Uterus (tissue), 4 donors: ENCODE data around the gene GNGT2. TPM values are rescaled to one million over a fixed set of nuclear protein-coding genes. Genes with fewer than 3 reads are reported as not detected.
"Not testable (repeated sequence)": the region's sequence is repeated elsewhere in the genome, so short reads cannot be mapped to it uniquely, and the experiment has no call there.

Experiments
- DNase-seq, 2 donors: peaks; one replicate each; pipeline ENCODE4 v3.0.0-alpha.2; 2019 to 2020
- H3K27ac ChIP-seq, 2 donors: fragments of 200-600 bp; sonication (generic); 1 replicate in 1 of 2; 2 replicates in 1 of 2; pipeline ENCODE4 v1.5.1; 2016 to 2018
- H3K27me3 ChIP-seq, 2 donors: fragments of 200-600 bp; sonication (generic); one replicate each; pipeline ENCODE4 v1.5.1; 2018 to 2019; ENCODE audit warnings: control low read depth in 1 of 2
- H3K36me3 ChIP-seq, 2 donors: fragments of 200-600 bp; sonication (generic); one replicate each; pipeline ENCODE4 v1.5.1; 2019; ENCODE audit warnings: control low read depth in 1 of 2
- H3K4me1 ChIP-seq, 2 donors: fragments of 200-600 bp; sonication (generic); one replicate each; pipeline ENCODE4 v1.5.1; 2018 to 2019; ENCODE audit warnings: control low read depth in 1 of 2
- H3K4me3 ChIP-seq, 2 donors: fragments of 200-600 bp; sonication (generic); 1 replicate in 1 of 2; 2 replicates in 1 of 2; pipeline ENCODE4 v1.5.1; 2018 to 2019; ENCODE audit warnings: mild to moderate bottlenecking in 1 of 2
- H3K9me3 ChIP-seq, 2 donors: fragments of 200-600 bp; sonication (generic); one replicate each; pipeline ENCODE4 v1.5.1; 2019; ENCODE audit warnings: control low read depth in 1 of 2
- CTCF ChIP-seq, 4 experiments: fragments of 200-600 bp in 2 of 4; fragments of 450-650 bp in 2 of 4; sonication (generic) in 2 of 4; IDR thresholded peaks; one replicate each; pipeline ENCODE4 v1.5.1; 2016 to 2019; ENCODE audit warnings: antibody characterized with exemption in 4 of 4, mild to moderate bottlenecking in 2 of 4, moderate library complexity in 1 of 4
- POLR2A ChIP-seq, 2 donors: fragments of 450-650 bp; IDR thresholded peaks; one replicate each; pipeline ENCODE4 v1.6.1; 2016; ENCODE audit warnings: antibody characterized with exemption in 2 of 2, mild to moderate bottlenecking in 1 of 2, moderate library complexity in 1 of 2
- intact Hi-C: fragments of 100-400 bp; cut with DNase I; formaldehyde crosslinking; loops from one replicate; pipeline ENCODE4 v1.15.1; 2023; ENCODE audit warnings: low total_unique reads
- total RNA-seq, 4 donors: library from RNA; depleted of rRNA in 3 of 4; stranded (reverse); fragments of >200 nt in 3 of 4; gene quantifications; one replicate each; pipeline versions ENCODE4 v1.1.0 to v1.2.4, GENCODE V29; 2014 to 2023
- donor health status: DM: yes; HTN: yes; CAD: no.

The GNGT2 gene
- total RNA-seq, 4 donors from 2014 or later, result 5.5 to 6.7 TPM; not detected in 2

GRCh38 chr17:49183341-49183740 is 27.0 kb downstream of the GNGT2 start:
- H3K27me3 ChIP-seq, result no peaks in the 10 kb centered on the region
- no peak for DNase-seq
- no peaks in the 10 kb centered on the region for H3K36me3 ChIP-seq
- TF ChIP-seq CTCF (IDR thresholded peaks at IDR 0.05) (no peak), POLR2A (IDR thresholded peaks at IDR 0.05) (no peak)
- H3K9me3 ChIP-seq, result no peaks in the 10 kb centered on the region
- H3K4me1 ChIP-seq, result no peaks in the 10 kb centered on the region
- intact Hi-C loops, result no loop called here
- H3K27ac ChIP-seq, result no peak overlapping the region
- H3K4me3 ChIP-seq, result no peak overlapping the region

DNA sequence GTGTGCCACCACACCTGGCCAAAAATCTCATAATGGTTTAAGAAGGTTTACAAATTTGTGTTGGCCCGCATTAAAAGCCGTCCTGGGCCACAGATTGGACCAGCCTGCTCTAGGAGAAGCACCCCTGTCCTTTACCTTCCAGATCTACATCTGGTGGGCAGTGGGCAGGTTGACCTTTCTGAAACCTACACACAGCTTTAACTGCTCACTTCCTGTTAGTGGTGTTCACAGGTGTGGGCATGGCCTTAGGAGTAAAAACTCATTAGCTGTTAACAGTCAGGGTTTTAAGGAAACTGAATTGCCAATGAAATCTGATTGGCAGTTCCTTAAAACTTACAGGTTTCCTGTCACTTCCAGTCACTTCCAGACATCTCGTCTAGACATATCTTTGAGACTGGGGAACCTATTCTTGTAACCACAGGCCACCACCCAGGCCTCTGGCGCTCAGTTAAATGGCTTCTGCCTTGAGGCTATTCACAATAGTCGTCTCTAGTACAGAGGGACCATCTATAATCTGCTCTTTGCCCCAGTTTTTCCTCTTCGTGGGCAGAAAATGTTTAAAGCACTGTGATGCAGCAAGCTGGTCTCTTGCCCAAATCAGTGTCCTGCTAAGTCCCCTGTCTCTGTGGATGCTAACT is 29.3 kb downstream of the GNGT2 start:
- no peak overlapping the region for H3K27ac ChIP-seq
- H3K4me3 ChIP-seq, result no peak overlapping the region
- no peaks in the 10 kb centered on the region for H3K4me1 ChIP-seq
- no peaks in the 10 kb centered on the region for H3K27me3 ChIP-seq
- H3K36me3 ChIP-seq, result no peaks in the 10 kb centered on the region
- intact Hi-C loops, result no loop called here
- DNase-seq, result no peak
- TF ChIP-seq CTCF (IDR thresholded peaks at IDR 0.05), result no peak
- H3K9me3 ChIP-seq, result peaks cover 0 to 5% of the 10 kb centered on the region in 2 donors

GRCh38 chr17:49180303-49180702 is 30.1 kb downstream of the GNGT2 start:
- Histone ChIP-seq H3K27ac (no peak overlapping the region), H3K36me3 (no peaks in the 10 kb centered on the region), H3K27me3 (no peaks in the 10 kb centered on the region), H3K9me3 (peaks cover 0 to 12% of the 10 kb centered on the region in 2 donors), H3K4me3 (no peak overlapping the region), H3K4me1 (no peaks in the 10 kb centered on the region)
- TF ChIP-seq CTCF (IDR thresholded peaks at IDR 0.05) (peak; percentile 60 to 77 (median 63)), POLR2A (IDR thresholded peaks at IDR 0.05) (no peak)
- intact Hi-C loops, result no loop called here
- peak; percentile 26 to 50 for DNase-seq

DNA sequence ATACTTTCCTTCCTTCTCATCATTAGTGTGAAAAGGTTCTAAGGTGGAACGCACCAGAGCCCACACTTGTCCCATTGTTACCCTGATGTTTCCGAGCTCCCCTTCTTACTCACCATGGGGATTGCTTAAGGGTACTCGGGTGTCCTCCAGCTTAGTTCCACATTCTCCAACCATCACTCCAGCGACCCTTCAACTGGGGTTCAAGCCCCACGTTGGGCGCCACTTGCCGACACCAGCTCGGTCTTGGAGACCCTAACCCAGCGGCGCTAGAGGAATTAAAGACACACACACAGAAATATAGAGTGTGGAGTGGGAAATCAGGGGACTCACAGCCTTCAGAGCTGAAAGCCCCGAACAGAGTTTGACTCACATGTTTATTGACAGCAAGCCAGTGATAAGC is 34.4 kb downstream of the GNGT2 start:
- peaks cover 0 to 13% of the 10 kb centered on the region in 2 donors for H3K9me3 ChIP-seq
- not testable (repeated sequence) for H3K27me3 ChIP-seq, H3K27ac ChIP-seq, DNase-seq, H3K36me3 ChIP-seq, H3K4me1 ChIP-seq, H3K4me3 ChIP-seq
- intact Hi-C loops, result loop anchor here (10.0 kb wide), 1 partner anchor 49 kb away; no protein-coding TSS in a partner anchor

GRCh38 chr17:49170711-49171110 is 39.7 kb downstream of the GNGT2 start:
- H3K27me3 ChIP-seq, result not testable (repeated sequence)
- intact Hi-C loops, result loop anchor here (10.0 kb wide), 1 partner anchor 54 kb away; no protein-coding TSS in a partner anchor

DNA sequence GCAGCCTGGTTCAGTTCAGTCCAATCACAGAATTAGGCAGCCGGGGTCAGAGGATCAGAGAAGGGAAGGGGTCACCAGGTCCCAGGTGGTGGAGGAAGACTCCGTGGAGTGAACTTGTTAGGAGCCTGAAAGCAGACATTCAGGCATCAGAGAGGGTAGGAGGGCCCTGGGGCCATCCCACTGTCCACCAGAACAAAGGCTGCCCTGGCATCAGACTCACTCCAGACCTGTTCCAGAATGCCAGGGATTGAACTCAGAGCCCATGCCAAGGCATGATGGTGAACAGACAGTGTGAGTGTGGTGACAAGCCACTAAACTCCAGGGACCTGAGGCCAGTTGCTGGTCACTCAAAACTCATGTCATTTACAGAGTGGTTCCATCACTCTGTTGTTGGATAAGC is 40.2 kb downstream of the GNGT2 start:
- Histone ChIP-seq H3K9me3 (no peaks in the 10 kb centered on the region), H3K27me3 (no peaks in the 10 kb centered on the region), H3K27ac (no peak overlapping the region), H3K4me1 (no peaks in the 10 kb centered on the region), H3K36me3 (no peaks in the 10 kb centered on the region), H3K4me3 (no peak overlapping the region)
- TF ChIP-seq POLR2A (IDR thresholded peaks at IDR 0.05), result no peak
- no peak for TF ChIP-seq CTCF (IDR thresholded peaks at IDR 0.05)
- no peak for DNase-seq
- intact Hi-C loops, result loop anchor here (10.0 kb wide), 1 partner anchor 55 kb away; no protein-coding TSS in a partner anchor

More at GRCh38 chr17:49170711-49171110, 39.7 kb downstream of the GNGT2 start:
- not testable (repeated sequence) for H3K4me1 ChIP-seq, DNase-seq, H3K27ac ChIP-seq, H3K9me3 ChIP-seq, H3K36me3 ChIP-seq, H3K4me3 ChIP-seq
